Right cardiac atrium (tissue), 5 donors: ENCODE measurements around the gene ZNF407. TPM values are rescaled to one million over a fixed set of nuclear protein-coding genes. Genes with fewer than 3 reads are reported as not detected.

Source experiments
- ATAC-seq, 2 donors: fragments of 200-7000 bp; cut with Tn5 transposase; one replicate each; pipeline versions ENCODE4 v1.8.0 to v1.9.1; 2020; ENCODE audit warnings: moderate library complexity in 2 of 2, mild to moderate bottlenecking in 1 of 2
- DNase-seq, 3 donors: peaks; one replicate each; pipeline ENCODE4 v3.0.0-alpha.2; 2020
- H3K27ac ChIP-seq: one replicate; pipeline ENCODE4 v1.5.1; 2013; ENCODE audit warnings: mild to moderate bottlenecking, low read length, control low read depth, moderate library complexity
- H3K27me3 ChIP-seq: one replicate; pipeline ENCODE4 v1.6.1; 2013; ENCODE audit not compliant: control insufficient read depth, insufficient read depth
- H3K4me1 ChIP-seq: one replicate; pipeline ENCODE4 v1.6.1; 2013; ENCODE audit warnings: low read length; ENCODE audit not compliant: control insufficient read depth, insufficient read depth
- H3K4me3 ChIP-seq: one replicate; pipeline ENCODE4 v1.5.1; 2013; ENCODE audit warnings: low read length, control low read depth
- H3K9me3 ChIP-seq: one replicate; pipeline ENCODE4 v1.6.1; 2013; ENCODE audit warnings: low read length; ENCODE audit not compliant: control insufficient read depth
- WGBS: extraction: QIAGEN DNeasy Blood & Tissue Kit; methylation state at CpG from one replicate; pipeline ENCODE4 v1.1.7; 2013; 5-methylcytosine and 5-hydroxymethylcytosine counted together
- intact Hi-C, 4 donors: fragments of 100-400 bp; cut with DNase I; formaldehyde crosslinking; loops; one replicate each; pipeline versions ENCODE4 v1.11.0 to v1.14.0; 2022 to 2023
- polyA plus RNA-seq: library from polyadenylated mRNA; stranded (reverse); fragments of 200-250 nt; gene quantifications from one replicate; pipeline ENCODE4 v1.2.3, GENCODE V29; 2013
- total RNA-seq, 4 donors: library from RNA; stranded (reverse); fragmentation: NEBNext Ultra II Directional; extraction: Animal tissue kit (Norgen Biotek cat#: 25700); gene quantifications; one replicate each; pipeline ENCODE4 v1.2.1, GENCODE V29; 2021
- donor health status: healthy with polysubstance abuse.
- donor health status: DM: no; HTN: yes; CAD: no.
- donor health status: DM: no; HTN: no; CAD: no.
- donor health status: DM: no; HTN: yes; CAD: no; lungs with severe emphysema.
- donor health status: DM: yes; HTN: yes; CAD: no.

ZNF407 gene
- total and polyA plus RNA-seq, 5 donors = 3.8 to 14.7 (median 12.7) TPM

- Histone ChIP-seq H3K27ac (no peak overlapping the region), H3K4me1 (no peaks in the 10 kb centered on the region), H3K4me3 (no peak overlapping the region), H3K9me3 (no peaks in the 10 kb centered on the region), H3K27me3 (no peaks in the 10 kb centered on the region)
- DNase-seq = no peak
- WGBS = 88% methylated on average over 8 of the region's 8 CpGs
- no peak for ATAC-seq
- intact Hi-C loops = no loop called here
Measured at GRCh38 chr18:75024871-75025270, 427.2 kb downstream of the ZNF407 start.

- Histone ChIP-seq H3K27me3 (no peaks in the 10 kb centered on the region), H3K4me1 (no peaks in the 10 kb centered on the region), H3K27ac (no peak overlapping the region), H3K9me3 (no peaks in the 10 kb centered on the region), H3K4me3 (no peak overlapping the region)
- intact Hi-C loops = no loop called here
- no peak for ATAC-seq
- WGBS = 82% methylated on average over 2 of the region's 2 CpGs
- no peak for DNase-seq
Measured at GRCh38 chr18:75025573-75025972, 427.9 kb downstream of the ZNF407 start.

- 94% methylated on average over 16 of the region's 16 CpGs for WGBS
- no peaks in the 10 kb centered on the region for H3K9me3 ChIP-seq
- intact Hi-C loops = no loop called here
- DNase-seq (no peak), ATAC-seq (no peak)
- H3K4me3 ChIP-seq = no peak overlapping the region
- H3K27ac ChIP-seq = no peak overlapping the region
- H3K4me1 ChIP-seq = no peaks in the 10 kb centered on the region
- H3K27me3 ChIP-seq = no peaks in the 10 kb centered on the region
Measured at GRCh38 chr18:75029481-75029880, 431.8 kb downstream of the ZNF407 start.

GRCh38 chr18:75031717-75032317 lies 434.1 kb downstream of the ZNF407 start:
- Histone ChIP-seq H3K27me3 (no peaks in the 10 kb centered on the region), H3K4me1 (no peaks in the 10 kb centered on the region), H3K9me3 (no peaks in the 10 kb centered on the region), H3K4me3 (no peak overlapping the region), H3K27ac (no peak overlapping the region)
- intact Hi-C loops = no loop called here
- 66% methylated on average over 11 of the region's 11 CpGs for WGBS
- ATAC-seq (no peak), DNase-seq (no peak)

GRCh38 chr18:75033516-75033915 lies 435.8 kb downstream of the ZNF407 start:
- ATAC-seq = no peak
- no peaks in the 10 kb centered on the region for H3K27me3 ChIP-seq
- 86% methylated on average over 7 of the region's 7 CpGs for WGBS
- no peak overlapping the region for H3K27ac ChIP-seq
- H3K4me1 ChIP-seq = no peaks in the 10 kb centered on the region
- no peak overlapping the region for H3K4me3 ChIP-seq
- intact Hi-C loops = no loop called here
- no peaks in the 10 kb centered on the region for H3K9me3 ChIP-seq
- DNase-seq = no peak

- H3K4me1 ChIP-seq = no peaks in the 10 kb centered on the region
- H3K27ac ChIP-seq = no peak overlapping the region
- H3K4me3 ChIP-seq = no peak overlapping the region
- DNase-seq = no peak
- intact Hi-C loops = no loop called here
- no peaks in the 10 kb centered on the region for H3K9me3 ChIP-seq
- H3K27me3 ChIP-seq = no peaks in the 10 kb centered on the region
- WGBS = 75% methylated on average over 3 of the region's 3 CpGs
- no peak for ATAC-seq
Measured at GRCh38 chr18:75034937-75035336, 437.3 kb downstream of the ZNF407 start.

GRCh38 chr18:75035928-75036327 lies 438.3 kb downstream of the ZNF407 start:
- H3K27ac ChIP-seq = no peak overlapping the region
- DNase-seq (no peak), ATAC-seq (no peak)
- WGBS = 81% methylated on average over 3 of the region's 3 CpGs
- no peaks in the 10 kb centered on the region for H3K27me3 ChIP-seq
- intact Hi-C loops = no loop called here
- H3K4me1 ChIP-seq = no peaks in the 10 kb centered on the region
- H3K4me3 ChIP-seq = no peak overlapping the region
- H3K9me3 ChIP-seq = no peaks in the 10 kb centered on the region

GRCh38 chr18:75036917-75037688 lies 439.4 kb downstream of the ZNF407 start:
- Histone ChIP-seq H3K27ac (no peak overlapping the region), H3K4me3 (no peak overlapping the region), H3K27me3 (no peaks in the 10 kb centered on the region), H3K4me1 (no peaks in the 10 kb centered on the region), H3K9me3 (no peaks in the 10 kb centered on the region)
- DNase-seq (no peak), ATAC-seq (no peak)
- 54% methylated on average over 18 of the region's 18 CpGs for WGBS
- intact Hi-C loops = no loop called here

- no peak for DNase-seq
- Histone ChIP-seq H3K27me3 (no peaks in the 10 kb centered on the region), H3K9me3 (no peaks in the 10 kb centered on the region), H3K4me3 (no peak overlapping the region), H3K27ac (no peak overlapping the region), H3K4me1 (no peaks in the 10 kb centered on the region)
- intact Hi-C loops = no loop called here
- 58% methylated on average over 3 of the region's 3 CpGs for WGBS
- no peak for ATAC-seq
Measured at GRCh38 chr18:75037689-75037955, 440.0 kb downstream of the ZNF407 start.

GRCh38 chr18:75041586-75041985 lies 443.9 kb downstream of the ZNF407 start:
- no peaks in the 10 kb centered on the region for H3K4me1 ChIP-seq
- no peak overlapping the region for H3K4me3 ChIP-seq
- intact Hi-C loops = no loop called here
- no peak for ATAC-seq
- DNase-seq = no peak
- no peaks in the 10 kb centered on the region for H3K9me3 ChIP-seq
- H3K27me3 ChIP-seq = no peaks in the 10 kb centered on the region
- 87% methylated on average over 8 of the region's 8 CpGs for WGBS
- H3K27ac ChIP-seq = no peak overlapping the region

GRCh38 chr18:75043478-75043877 lies 445.8 kb downstream of the ZNF407 start:
- no peaks in the 10 kb centered on the region for H3K27me3 ChIP-seq
- H3K4me3 ChIP-seq = no peak overlapping the region
- intact Hi-C loops = no loop called here
- H3K27ac ChIP-seq = no peak overlapping the region
- DNase-seq (no peak), ATAC-seq (peak in 1 of 2 donors; percentile 48)
- WGBS = 71% methylated on average over 4 of the region's 4 CpGs
- no peaks in the 10 kb centered on the region for H3K9me3 ChIP-seq
- no peaks in the 10 kb centered on the region for H3K4me1 ChIP-seq

- intact Hi-C loops = no loop called here
- WGBS = 91% methylated on average over 9 of the region's 9 CpGs
- no peak overlapping the region for H3K4me3 ChIP-seq
- DNase-seq (no peak), ATAC-seq (no peak)
- H3K27ac ChIP-seq = no peak overlapping the region
- H3K4me1 ChIP-seq = no peaks in the 10 kb centered on the region
- H3K27me3 ChIP-seq = no peaks in the 10 kb centered on the region
- H3K9me3 ChIP-seq = no peaks in the 10 kb centered on the region
Measured at GRCh38 chr18:75044296-75044695, 446.6 kb downstream of the ZNF407 start.
